WTC11 (cell line): ENCODE results near the gene FGF3. TPM values are rescaled to one million over a fixed set of nuclear protein-coding genes. Genes with fewer than 3 reads are reported as not detected.

Experiments
- ATAC-seq: fragments of 200-7000 bp; cut with Tn5 transposase; 2 replicates; pipeline ENCODE4 v1.10.0; 2021; ENCODE audit warnings: mild to moderate bottlenecking, moderate library complexity
- CTCF ChIA-PET: fragments of 300-600 bp; sonication (Branson Sonifier 250); formaldehyde crosslinking; loops from one replicate; lab custom pipeline; 2021; ENCODE audit warnings: antibody characterized with exemption; lab: Charles Lee
- POLR2A ChIA-PET: fragments of 350-600 bp; sonication (Branson Sonifier 250); formaldehyde crosslinking; loops from one replicate; lab custom pipeline; 2021; ENCODE audit warnings: antibody characterized with exemption; lab: Charles Lee
- DNase-seq: peaks from one replicate; pipeline ENCODE4 v3.0.0; 2021; ENCODE audit warnings: low spot score
- H3K27ac Mint-ChIP-seq: 2 replicates; pipeline ENCODE4 v1.8.0; 2021; ENCODE audit warnings: mixed read lengths
- H3K27me3 Mint-ChIP-seq: 2 replicates; pipeline ENCODE4 v1.8.0; 2021; ENCODE audit warnings: low read depth, mild to moderate bottlenecking, moderate library complexity, mixed read lengths
- H3K36me3 Mint-ChIP-seq: 2 replicates; pipeline ENCODE4 v1.8.0; 2021; ENCODE audit warnings: mixed read lengths
- H3K4me1 Mint-ChIP-seq: 2 replicates; pipeline ENCODE4 v1.8.0; 2022; ENCODE audit warnings: mixed read lengths
- H3K4me3 Mint-ChIP-seq: 2 replicates; pipeline ENCODE4 v1.8.0; 2021; ENCODE audit warnings: mild to moderate bottlenecking, moderate library complexity, mixed read lengths
- H3K9me3 Mint-ChIP-seq: 2 replicates; pipeline ENCODE4 v1.8.0; 2021; ENCODE audit warnings: mixed read lengths
- ATF1 ChIP-seq: sonication (generic); formaldehyde crosslinking; IDR thresholded peaks from 2 replicates; pipeline ENCODE4 v1.8.1; 2023; ENCODE audit warnings: mild to moderate bottlenecking, moderate library complexity, missing genetic modification reagents
- CBFB ChIP-seq: sonication (generic); formaldehyde crosslinking; IDR thresholded peaks from 2 replicates; pipeline ENCODE4 v1.8.1; 2022; ENCODE audit warnings: mild to moderate bottlenecking, low read depth, missing genetic modification reagents
- CREM ChIP-seq: sonication (generic); formaldehyde crosslinking; IDR thresholded peaks from 2 replicates; pipeline ENCODE4 v1.8.1; 2022; ENCODE audit warnings: mild to moderate bottlenecking, missing genetic modification reagents, moderate library complexity
- EMX1 ChIP-seq: fragments of 250-450 bp; sonication (Bioruptor Pico); IDR thresholded peaks from 2 replicates; pipeline ENCODE4 v1.8.0; 2021; ENCODE audit warnings: mild to moderate bottlenecking
- FOXJ3 ChIP-seq: sonication (generic); formaldehyde crosslinking; IDR thresholded peaks from 2 replicates; pipeline ENCODE4 v1.9.0; 2021; ENCODE audit warnings: missing genetic modification reagents, mild to moderate bottlenecking, borderline replicate concordance
- FOXK1 ChIP-seq: sonication (generic); formaldehyde crosslinking; IDR thresholded peaks from 2 replicates; pipeline ENCODE4 v1.8.0; 2022; ENCODE audit warnings: mild to moderate bottlenecking, moderate library complexity, missing genetic modification reagents
- FOXP1 ChIP-seq: sonication (generic); formaldehyde crosslinking; IDR thresholded peaks from 2 replicates; pipeline ENCODE4 v1.8.0; 2022; ENCODE audit warnings: missing genetic modification reagents, mild to moderate bottlenecking, moderate library complexity, borderline replicate concordance
- HMGA2 ChIP-seq: fragments of 250-450 bp; sonication (Bioruptor Pico); IDR thresholded peaks from 2 replicates; pipeline ENCODE4 v1.4.0; 2021; ENCODE audit warnings: mild to moderate bottlenecking, moderate library complexity
- KAT7 ChIP-seq: sonication (generic); formaldehyde crosslinking; IDR thresholded peaks from 2 replicates; pipeline ENCODE4 v1.8.1; 2023; ENCODE audit warnings: missing genetic modification reagents, mild to moderate bottlenecking, borderline replicate concordance
- NFATC4 ChIP-seq: fragments of 250-450 bp; sonication (Bioruptor Pico); IDR thresholded peaks from 2 replicates; pipeline ENCODE4 v1.9.0; 2021; ENCODE audit warnings: mild to moderate bottlenecking
- NR3C1 ChIP-seq: sonication (generic); formaldehyde crosslinking; conservative IDR thresholded peaks from 2 replicates; pipeline ENCODE4 v1.8.1; 2023; ENCODE audit warnings: low read depth, mild to moderate bottlenecking, missing genetic modification reagents
- PRRX2 ChIP-seq: fragments of 250-450 bp; sonication (Bioruptor Pico); IDR thresholded peaks from 2 replicates; pipeline ENCODE4 v1.8.0; 2021; ENCODE audit warnings: mild to moderate bottlenecking
- SMAD3 ChIP-seq: sonication (generic); formaldehyde crosslinking; IDR thresholded peaks from 2 replicates; pipeline ENCODE4 v1.8.0; 2022; ENCODE audit warnings: missing genetic modification reagents, mild to moderate bottlenecking, borderline replicate concordance
- SMAD4 ChIP-seq: sonication (generic); formaldehyde crosslinking; IDR thresholded peaks from 2 replicates; pipeline ENCODE4 v1.8.0; 2022; ENCODE audit warnings: mild to moderate bottlenecking, missing genetic modification reagents
- SP1 ChIP-seq: sonication (generic); formaldehyde crosslinking; conservative IDR thresholded peaks from 2 replicates; pipeline ENCODE4 v1.8.1; 2022; ENCODE audit warnings: missing genetic modification reagents
- ZBTB43 ChIP-seq: sonication (generic); formaldehyde crosslinking; IDR thresholded peaks from 2 replicates; pipeline ENCODE4 v1.8.1; 2023; ENCODE audit warnings: mild to moderate bottlenecking, missing genetic modification reagents
- ZNF423 ChIP-seq: fragments of 250-450 bp; sonication (Bioruptor Pico); IDR thresholded peaks from 2 replicates; pipeline ENCODE4 v2.1.2; 2022; ENCODE audit warnings: mild to moderate bottlenecking, moderate library complexity
- total RNA-seq: library from RNA; stranded (reverse); gene quantifications from 3 replicates; pipeline ENCODE4 v1.2.3, GENCODE V29; 2021
- TF ChIP-seq, protein P1 (sequence below): fragments of 250-450 bp; sonication (Bioruptor Pico); IDR thresholded peaks from 2 replicates; pipeline ENCODE4 v1.9.0; 2021; ENCODE audit warnings: mild to moderate bottlenecking, borderline replicate concordance
- TF ChIP-seq, protein P2 (sequence below): fragments of 250-450 bp; sonication (Bioruptor Pico); conservative IDR thresholded peaks from 2 replicates; pipeline ENCODE4 v1.9.0; 2021; ENCODE audit warnings: mild to moderate bottlenecking
- TF ChIP-seq, protein P3 (sequence below): fragments of 250-450 bp; sonication (Bioruptor Pico); IDR thresholded peaks from 2 replicates; pipeline ENCODE4 v2.1.2; 2022; ENCODE audit warnings: mild to moderate bottlenecking, moderate library complexity

The FGF3 gene
- total RNA-seq, 1 experiment from 2014 or later, result not detected

DNA sequence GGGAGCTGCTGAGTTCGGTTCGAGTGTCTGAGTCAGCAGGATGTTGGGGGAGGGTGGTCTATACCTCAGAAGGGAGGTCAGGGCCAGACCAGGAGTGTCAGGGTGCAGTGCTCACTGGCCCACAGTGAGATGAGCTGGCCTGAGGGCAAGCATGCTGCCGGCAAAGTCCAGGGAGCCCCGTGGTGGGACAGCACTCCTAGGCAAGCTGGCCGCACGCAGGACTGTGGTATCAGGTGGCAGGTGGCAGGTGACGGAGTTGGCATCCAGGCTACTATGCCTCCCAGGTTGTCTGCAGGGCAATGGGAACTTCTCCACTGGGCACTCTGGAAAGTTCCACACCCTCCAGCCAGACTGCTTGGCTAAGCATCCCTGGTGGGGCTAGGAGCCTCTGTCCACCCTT lies 4.8 kb downstream of the FGF3 start:
- CTCF ChIA-PET, result interaction anchor here (1.5 kb wide), 1 partner anchor 110 kb away, joined by 4 read pairs; no protein-coding TSS in a partner anchor
- Mint-ChIP-seq H3K36me3 (no peaks in the 10 kb centered on the region), H3K4me3 (no peak overlapping the region), H3K27ac (no peak overlapping the region), H3K9me3 (no peaks in the 10 kb centered on the region), H3K4me1 (0 out of 2 replicates have a peak, but pooled peaks cover 4% of the 10 kb centered on the region)
- TF ChIP-seq, protein P1, sequence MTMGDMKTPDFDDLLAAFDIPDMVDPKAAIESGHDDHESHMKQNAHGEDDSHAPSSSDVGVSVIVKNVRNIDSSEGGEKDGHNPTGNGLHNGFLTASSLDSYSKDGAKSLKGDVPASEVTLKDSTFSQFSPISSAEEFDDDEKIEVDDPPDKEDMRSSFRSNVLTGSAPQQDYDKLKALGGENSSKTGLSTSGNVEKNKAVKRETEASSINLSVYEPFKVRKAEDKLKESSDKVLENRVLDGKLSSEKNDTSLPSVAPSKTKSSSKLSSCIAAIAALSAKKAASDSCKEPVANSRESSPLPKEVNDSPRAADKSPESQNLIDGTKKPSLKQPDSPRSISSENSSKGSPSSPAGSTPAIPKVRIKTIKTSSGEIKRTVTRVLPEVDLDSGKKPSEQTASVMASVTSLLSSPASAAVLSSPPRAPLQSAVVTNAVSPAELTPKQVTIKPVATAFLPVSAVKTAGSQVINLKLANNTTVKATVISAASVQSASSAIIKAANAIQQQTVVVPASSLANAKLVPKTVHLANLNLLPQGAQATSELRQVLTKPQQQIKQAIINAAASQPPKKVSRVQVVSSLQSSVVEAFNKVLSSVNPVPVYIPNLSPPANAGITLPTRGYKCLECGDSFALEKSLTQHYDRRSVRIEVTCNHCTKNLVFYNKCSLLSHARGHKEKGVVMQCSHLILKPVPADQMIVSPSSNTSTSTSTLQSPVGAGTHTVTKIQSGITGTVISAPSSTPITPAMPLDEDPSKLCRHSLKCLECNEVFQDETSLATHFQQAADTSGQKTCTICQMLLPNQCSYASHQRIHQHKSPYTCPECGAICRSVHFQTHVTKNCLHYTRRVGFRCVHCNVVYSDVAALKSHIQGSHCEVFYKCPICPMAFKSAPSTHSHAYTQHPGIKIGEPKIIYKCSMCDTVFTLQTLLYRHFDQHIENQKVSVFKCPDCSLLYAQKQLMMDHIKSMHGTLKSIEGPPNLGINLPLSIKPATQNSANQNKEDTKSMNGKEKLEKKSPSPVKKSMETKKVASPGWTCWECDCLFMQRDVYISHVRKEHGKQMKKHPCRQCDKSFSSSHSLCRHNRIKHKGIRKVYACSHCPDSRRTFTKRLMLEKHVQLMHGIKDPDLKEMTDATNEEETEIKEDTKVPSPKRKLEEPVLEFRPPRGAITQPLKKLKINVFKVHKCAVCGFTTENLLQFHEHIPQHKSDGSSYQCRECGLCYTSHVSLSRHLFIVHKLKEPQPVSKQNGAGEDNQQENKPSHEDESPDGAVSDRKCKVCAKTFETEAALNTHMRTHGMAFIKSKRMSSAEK (CRISPR knock-in tag), result no peak
- TF ChIP-seq ZBTB43 (CRISPR knock-in tag), result no peak
- no peak for TF ChIP-seq NFATC4
- no peak for TF ChIP-seq NR3C1
- no peak for TF ChIP-seq FOXJ3 (CRISPR knock-in tag)
- TF ChIP-seq ZNF423 (CRISPR knock-in tag), result no peak
- no peak for TF ChIP-seq CREM (CRISPR knock-in tag)
- TF ChIP-seq, protein P2, sequence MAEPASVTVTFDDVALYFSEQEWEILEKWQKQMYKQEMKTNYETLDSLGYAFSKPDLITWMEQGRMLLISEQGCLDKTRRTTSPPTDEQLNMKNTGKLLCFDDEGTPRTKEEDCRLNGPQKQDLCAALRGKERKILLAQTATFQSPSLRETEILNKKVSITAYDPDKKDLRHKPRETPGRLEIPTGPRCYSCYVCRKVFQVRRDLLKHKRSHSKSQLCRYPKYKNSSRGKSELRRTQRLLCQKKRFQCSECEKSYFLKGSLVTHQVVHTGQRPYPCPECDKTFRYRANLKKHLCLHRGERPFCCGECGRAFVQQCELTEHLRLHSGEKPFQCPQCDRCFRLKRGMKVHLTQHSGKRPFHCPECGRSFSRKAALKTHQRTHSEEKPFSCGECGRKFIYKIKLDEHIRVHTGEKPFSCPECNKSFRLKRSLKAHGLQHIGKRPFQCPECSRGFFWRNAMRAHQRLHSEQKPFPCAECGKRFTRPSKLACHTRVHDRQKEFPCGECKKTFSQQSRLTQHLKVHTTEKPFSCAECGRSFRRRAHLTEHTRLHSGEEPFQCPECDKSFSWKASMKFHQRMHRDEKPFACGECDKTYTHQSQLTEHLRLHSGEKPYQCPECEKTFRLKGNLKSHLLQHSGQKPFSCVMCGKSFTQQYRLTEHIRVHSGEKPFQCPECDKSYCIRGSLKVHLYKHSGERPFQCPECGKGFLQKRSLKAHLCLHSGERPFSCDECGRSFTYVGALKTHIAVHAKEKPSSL, result no peak
- no peak for TF ChIP-seq PRRX2 (CRISPR knock-in tag)
- no peak for TF ChIP-seq ATF1 (CRISPR knock-in tag)
- TF ChIP-seq HMGA2 (CRISPR knock-in tag), result no peak
- TF ChIP-seq SP1 (CRISPR knock-in tag), result no peak
- TF ChIP-seq, all 79 proteins: peak for 0
- POLR2A ChIA-PET, result no interaction called here
- DNase-seq (no peak), ATAC-seq (no peak)
- H3K27me3 Mint-ChIP-seq, result peaks cover 61% of the 10 kb centered on the region

- CTCF ChIA-PET, result no interaction called here
- no peak for DNase-seq
- H3K36me3 Mint-ChIP-seq, result no peaks in the 10 kb centered on the region
- TF ChIP-seq KAT7 (CRISPR knock-in tag), result no peak
- no peak for TF ChIP-seq CBFB (CRISPR knock-in tag)
- TF ChIP-seq FOXK1 (CRISPR knock-in tag), result no peak
- TF ChIP-seq, all 79 proteins: peak for 0
- ATAC-seq, result no peak
- POLR2A ChIA-PET, result no interaction called here
- Mint-ChIP-seq H3K4me3 (no peak overlapping the region), H3K27me3 (peaks cover 57% of the 10 kb centered on the region), H3K9me3 (no peaks in the 10 kb centered on the region), H3K27ac (no peak overlapping the region), H3K4me1 (0 out of 2 replicates have a peak, but pooled peaks cover 4% of the 10 kb centered on the region)
These were observed 5.4 kb downstream of the FGF3 start for GRCh38 chr11:69813839-69814238.

- POLR2A ChIA-PET, result no interaction called here
- H3K27ac Mint-ChIP-seq, result no peak overlapping the region
- no peaks in the 10 kb centered on the region for H3K36me3 Mint-ChIP-seq
- peaks cover 48% of the 10 kb centered on the region for H3K27me3 Mint-ChIP-seq
- H3K4me3 Mint-ChIP-seq, result no peak overlapping the region
- peaks cover 7% of the 10 kb centered on the region; the same call in 1 of the 2 replicates for H3K4me1 Mint-ChIP-seq
- CTCF ChIA-PET, result interaction anchor here (1.2 to 2.1 kb wide), 2 partner anchors 11 to 109 kb away, joined by 3 to 9 read pairs; no protein-coding TSS in a partner anchor
- no peak for DNase-seq
- H3K9me3 Mint-ChIP-seq, result no peaks in the 10 kb centered on the region
- no peak for ATAC-seq
- no peak for TF ChIP-seq FOXP1 (CRISPR knock-in tag)
- TF ChIP-seq, protein P3, sequence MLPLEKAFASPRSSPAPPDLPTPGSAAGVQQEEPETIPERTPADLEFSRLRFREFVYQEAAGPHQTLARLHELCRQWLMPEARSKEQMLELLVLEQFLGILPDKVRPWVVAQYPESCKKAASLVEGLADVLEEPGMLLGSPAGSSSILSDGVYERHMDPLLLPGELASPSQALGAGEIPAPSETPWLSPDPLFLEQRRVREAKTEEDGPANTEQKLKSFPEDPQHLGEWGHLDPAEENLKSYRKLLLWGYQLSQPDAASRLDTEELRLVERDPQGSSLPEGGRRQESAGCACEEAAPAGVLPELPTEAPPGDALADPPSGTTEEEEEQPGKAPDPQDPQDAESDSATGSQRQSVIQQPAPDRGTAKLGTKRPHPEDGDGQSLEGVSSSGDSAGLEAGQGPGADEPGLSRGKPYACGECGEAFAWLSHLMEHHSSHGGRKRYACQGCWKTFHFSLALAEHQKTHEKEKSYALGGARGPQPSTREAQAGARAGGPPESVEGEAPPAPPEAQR (CRISPR knock-in tag), result no peak
- TF ChIP-seq SMAD4 (CRISPR knock-in tag), result no peak
- TF ChIP-seq ZBTB43 (CRISPR knock-in tag), result no peak
- TF ChIP-seq SMAD3 (CRISPR knock-in tag), result no peak
- no peak for TF ChIP-seq CBFB (CRISPR knock-in tag)
- no peak for TF ChIP-seq EMX1 (CRISPR knock-in tag)
These were observed 6.3 kb downstream of the FGF3 start for GRCh38 chr11:69812946-69813345.
